PC-9 (cell line): ENCODE measurements around the gene WNT1. TPM values are rescaled to one million over a fixed set of nuclear protein-coding genes. Genes with fewer than 3 reads are reported as not detected.
A peak's percentile ranks its signal among the peaks of the same experiment; 100 is the strongest.

Experiments
- Bru-seq: library from RNA; stranded (reverse); fragments of 400-500 nt; gene quantifications from one replicate; lab custom pipeline; 2021; lab: Mats Ljungman, UMichigan
- BruChase-seq, 2 experiments: library from RNA; stranded (reverse); fragments of 400-500 nt; gene quantifications; one replicate each; lab custom pipeline; 2021; lab: Mats Ljungman, UMichigan
- BruUV-seq: library from RNA; stranded (reverse); fragments of 400-500 nt; replicated peaks from 2 replicates; lab custom pipeline; 2021; lab: Mats Ljungman, UMichigan
- CTCF ChIA-PET: fragments of 300-600 bp; sonication (Branson Sonifier 250); formaldehyde crosslinking; loops from one replicate; lab custom pipeline; 2022; ENCODE audit warnings: antibody characterized with exemption; lab: Charles Lee
- POLR2A ChIA-PET: fragments of 300-600 bp; sonication (Branson Sonifier 250); formaldehyde crosslinking; loops from one replicate; lab custom pipeline; 2022; ENCODE audit warnings: antibody characterized with exemption; ENCODE audit not compliant: unreplicated experiment; lab: Charles Lee
- DNase-seq, 2 experiments: peaks; one replicate each; pipeline versions ENCODE4 v3.0.0 to v3.0.0-alpha.2; 2015 to 2022; ENCODE audit warnings: mixed read lengths in 1 of 2
- H2AFZ ChIP-seq: fragments of 200-600 bp; sonication (generic); 2 replicates; pipeline ENCODE4 v1.8.1; 2017; ENCODE audit warnings: antibody characterized with exemption
- H3F3A ChIP-seq: fragments of 200-600 bp; sonication (generic); 2 replicates; pipeline ENCODE4 v1.8.1; 2017; ENCODE audit warnings: antibody characterized with exemption, mild to moderate bottlenecking, low read depth; ENCODE audit not compliant: insufficient read depth
- H3K27ac ChIP-seq: fragments of 200-600 bp; sonication (generic); 2 replicates; pipeline ENCODE4 v1.6.1; 2016; ENCODE audit warnings: mixed run types
- H3K27me3 ChIP-seq: fragments of 200-600 bp; sonication (generic); 2 replicates; pipeline ENCODE4 v1.6.1; 2016; ENCODE audit warnings: low read depth, mixed run types; ENCODE audit not compliant: insufficient read depth
- H3K36me3 ChIP-seq: fragments of 200-600 bp; sonication (generic); 2 replicates; pipeline ENCODE4 v1.6.1; 2016; ENCODE audit warnings: low read depth, mixed run types
- H3K4me1 ChIP-seq: fragments of 200-600 bp; sonication (generic); replicated peaks from 2 replicates; pipeline ENCODE4 v1.6.1; 2016; ENCODE audit warnings: mixed run types; ENCODE audit not compliant: insufficient read depth
- H3K4me2 ChIP-seq: fragments of 200-600 bp; sonication (generic); 2 replicates; pipeline ENCODE4 v1.6.1; 2017; ENCODE audit warnings: mixed run types
- H3K4me3 ChIP-seq: fragments of 200-600 bp; sonication (generic); 2 replicates; pipeline ENCODE4 v1.6.1; 2016; ENCODE audit warnings: mixed run types
- H3K79me2 ChIP-seq: fragments of 200-600 bp; sonication (generic); 2 replicates; pipeline ENCODE4 v1.6.1; 2017; ENCODE audit warnings: low read depth, mixed run types
- H3K9me2 ChIP-seq: fragments of 200-600 bp; sonication (generic); 2 replicates; pipeline ENCODE4 v1.8.1; 2017; ENCODE audit warnings: mild to moderate bottlenecking; ENCODE audit not compliant: insufficient read depth
- H3K9me3 ChIP-seq: fragments of 200-600 bp; sonication (generic); 2 replicates; pipeline ENCODE4 v1.8.1; 2016; ENCODE audit warnings: low read depth; ENCODE audit not compliant: insufficient read depth
- H4K20me1 ChIP-seq: fragments of 200-600 bp; sonication (generic); 2 replicates; pipeline ENCODE4 v1.8.1; 2017; ENCODE audit not compliant: insufficient read depth
- CTCF ChIP-seq: fragments of 200-600 bp; sonication (generic); conservative IDR thresholded peaks from 2 replicates; pipeline ENCODE4 v1.6.1; 2017; ENCODE audit warnings: mixed run types, antibody characterized with exemption, mild to moderate bottlenecking, moderate library complexity
- EZH2 ChIP-seq: fragments of 200-600 bp; sonication (generic); IDR thresholded peaks from 2 replicates; pipeline ENCODE4 v1.8.0; 2017; ENCODE audit warnings: antibody characterized with exemption, low read depth
- intact Hi-C: fragments of 100-400 bp; cut with micrococcal nuclease; formaldehyde crosslinking; loops from one replicate; pipeline ENCODE4 v1.10.0; 2022; ENCODE audit not compliant: unreplicated experiment
- long read RNA-seq: library from polyadenylated mRNA; stranded (forward); transcript quantifications from one replicate; pipeline ENCODE4 v2.0.0, GENCODE V29; 2022
- total RNA-seq: library from RNA; stranded (reverse); gene quantifications from 2 replicates; pipeline ENCODE4 v1.2.3, GENCODE V29; 2021

The WNT1 gene
- not detected in 2 replicates for total RNA-seq
- Bru-seq, nascent RNA = not detected
- not detected for BruChase-seq, experiment 1, labeled RNA remaining after a 2-hour chase
- BruChase-seq, experiment 2, labeled RNA remaining after a 6-hour chase = not detected
- long read RNA-seq = 0 reads

GRCh38 chr12:48978291-48978740 lies at the start of gene WNT1:
WNT1 (plus strand) TSS chr12:48978322; CDS start chr12:48978651, 329 bp downstream.
- Histone ChIP-seq H3K27ac (no peak within 1 kb of the TSS), H3K4me3 (no peak within 1 kb of the TSS), H3K9me3 (no peaks in the 10 kb centered on the region), H3K79me2 (no peaks in the 10 kb centered on the region), H4K20me1 (no peaks in the 10 kb centered on the region; the same call in 1 of the 2 replicates), H3K27me3 (peaks cover 41% of the 10 kb centered on the region), H3F3A (no peaks in the 10 kb centered on the region), H3K9me2 (no peaks in the 10 kb centered on the region), H2AFZ (no peak within 1 kb of the TSS), H3K4me2 (peak within 1 kb of the TSS; percentile 75), H3K36me3 (no peaks in the 10 kb centered on the region), H3K4me1 (no peaks in the 10 kb centered on the region)
- POLR2A ChIA-PET = no interaction called here
- TF ChIP-seq CTCF (no peak; the same call in 1 of the 2 replicates), EZH2 (no peak)
- BruUV-seq = no TSS peak
- intact Hi-C loops = loop anchor here (5.0 kb wide), 1 partner anchor 126 kb away; the partner anchor contains the start of gene DDX23
- CTCF ChIA-PET = interaction anchor here (0.7 to 1.6 kb wide), 3 partner anchors 10 to 316 kb away, joined by 3 to 4 read pairs (median 3); no protein-coding TSS in a partner anchor
- DNase-seq = no peak

- Histone ChIP-seq H3K9me3 (no peaks in the 10 kb centered on the region), H3K4me1 (no peaks in the 10 kb centered on the region), H2AFZ (no peak overlapping the region), H3K27ac (no peak overlapping the region), H3K9me2 (no peaks in the 10 kb centered on the region), H3F3A (peaks cover 37% of the 10 kb centered on the region), H3K27me3 (no peaks in the 10 kb centered on the region), H4K20me1 (peaks cover 10% of the 10 kb centered on the region; the same call in 1 of the 2 replicates), H3K79me2 (no peaks in the 10 kb centered on the region), H3K36me3 (peaks cover 23% of the 10 kb centered on the region), H3K4me3 (no peak overlapping the region), H3K4me2 (no peak overlapping the region)
- intact Hi-C loops = no loop called here
- BruUV-seq = no TSS peak
- ChIA-PET POLR2A (no interaction called here), CTCF (no interaction called here)
- no peak for DNase-seq
- TF ChIP-seq EZH2 = no peak
- TF ChIP-seq CTCF = no peak
Observed at GRCh38 chr12:48929551-48929950, 48.6 kb upstream of the WNT1 start.

DNA sequence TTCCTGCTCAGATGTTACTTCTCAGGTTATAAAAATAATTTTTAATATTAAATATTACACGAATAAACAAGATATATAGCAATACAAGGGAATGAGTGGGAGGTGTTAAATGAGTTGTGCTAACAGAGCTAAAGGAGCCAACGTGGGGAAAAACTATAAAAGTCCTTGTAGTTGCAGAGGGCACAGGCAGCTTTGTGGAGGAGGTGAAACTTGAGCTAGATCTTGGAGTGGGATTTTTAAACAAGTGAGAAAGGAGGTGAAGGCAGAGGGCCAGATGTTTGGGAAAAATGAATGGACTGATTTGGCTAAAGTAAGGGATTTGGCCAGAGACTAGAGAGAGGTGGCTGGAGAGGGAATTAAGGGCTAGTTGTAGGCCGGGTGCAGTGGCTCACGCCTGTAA lies 47.6 kb upstream of the WNT1 start:
- no peak for DNase-seq
- intact Hi-C loops = no loop called here
- Histone ChIP-seq H3K4me3 (no peak overlapping the region), H3K4me1 (no peaks in the 10 kb centered on the region), H3K9me3 (no peaks in the 10 kb centered on the region), H4K20me1 (peaks cover 10% of the 10 kb centered on the region; the same call in 1 of the 2 replicates), H3K79me2 (no peaks in the 10 kb centered on the region), H3F3A (peaks cover 37% of the 10 kb centered on the region), H3K27ac (no peak overlapping the region), H2AFZ (no peak overlapping the region), H3K9me2 (no peaks in the 10 kb centered on the region), H3K36me3 (peaks cover 32% of the 10 kb centered on the region), H3K27me3 (no peaks in the 10 kb centered on the region), H3K4me2 (no peak overlapping the region)
- CTCF ChIA-PET = interaction anchor here (0.6 kb wide), 2 partner anchors 9 to 55 kb away, joined by 3 to 5 read pairs; no protein-coding TSS in a partner anchor
- POLR2A ChIA-PET = no interaction called here
- TF ChIP-seq EZH2 (no peak), CTCF (no peak)
- no TSS peak for BruUV-seq
